Inflammatory macrophage (primary cell): ENCODE measurements around the gene GGTLC3.
A peak's percentile ranks its signal among the peaks of the same experiment; 100 is the strongest.
"Not testable (repeated sequence)": the region's sequence is repeated elsewhere in the genome, so short reads cannot be mapped to it uniquely, and the experiment has no call there.

Source experiments
- DNase-seq, 2 donors: peaks; one replicate each; pipeline ENCODE4 v3.0.0-alpha.2; 2020 to 2022
- total RNA-seq, 18 experiments: gene quantifications; one replicate each; lab custom pipeline; 2026; ENCODE audit warnings: mixed read lengths in 6 of 18, inconsistent platforms in 2 of 18; lab: John Stamatoyannopoulos, UW

Gene GGTLC3
- total RNA-seq, result 0 reads per million in 18 experiments

GRCh38 chr22:18518061-18518460, at the start of gene GGTLC3:
GGTLC3 (minus strand) TSS chr22:18518161; CDS start chr22:18517897, 264 bp downstream.
- not testable (repeated sequence) for DNase-seq

- DNase-seq, result not testable (repeated sequence)
Measured at GRCh38 chr22:18560099-18560974, 42.4 kb upstream of the GGTLC3 start.

GRCh38 chr22:18558939-18559338, 41.0 kb upstream of the GGTLC3 start:
- not testable (repeated sequence) for DNase-seq

- not testable (repeated sequence) for DNase-seq
Measured at GRCh38 chr22:18558516-18558915, 40.6 kb upstream of the GGTLC3 start.

- not testable (repeated sequence) for DNase-seq
Measured at GRCh38 chr22:18554280-18555256, 36.6 kb upstream of the GGTLC3 start.

GRCh38 chr22:18552839-18553597, 35.1 kb upstream of the GGTLC3 start:
- DNase-seq, result not testable (repeated sequence)

- not testable (repeated sequence) for DNase-seq
Measured at GRCh38 chr22:18551046-18551445, 33.1 kb upstream of the GGTLC3 start.

- DNase-seq, result peak in 1 of 2 donors; percentile 2
Measured at GRCh38 chr22:18549458-18550179, 31.7 kb upstream of the GGTLC3 start.

GRCh38 chr22:18544615-18545014, 26.7 kb upstream of the GGTLC3 start:
- not testable (repeated sequence) for DNase-seq

- DNase-seq, result not testable (repeated sequence)
Measured at GRCh38 chr22:18543400-18543799, 25.4 kb upstream of the GGTLC3 start.

- DNase-seq, result not testable (repeated sequence)
Measured at GRCh38 chr22:18539994-18540393, 22.0 kb upstream of the GGTLC3 start.

GRCh38 chr22:18534315-18534714, 16.4 kb upstream of the GGTLC3 start:
- DNase-seq, result not testable (repeated sequence)

- DNase-seq, result not testable (repeated sequence)
Measured at GRCh38 chr22:18533633-18534032, 15.7 kb upstream of the GGTLC3 start.

- DNase-seq, result not testable (repeated sequence)
Measured at GRCh38 chr22:18529416-18530145, 11.6 kb upstream of the GGTLC3 start.

GRCh38 chr22:18528597-18529415, 10.8 kb upstream of the GGTLC3 start:
- DNase-seq, result peak; percentile 23 to 92

- DNase-seq, result not testable (repeated sequence)
Measured at GRCh38 chr22:18527752-18528596, 10.0 kb upstream of the GGTLC3 start, which contains the start of gene TMEM191B. TMEM191B (plus strand) TSS chr22:18527802; CDS start chr22:18527981, 179 bp downstream.

- not testable (repeated sequence) for DNase-seq
Measured at GRCh38 chr22:18523328-18523727, 5.4 kb upstream of the GGTLC3 start.

- not testable (repeated sequence) for DNase-seq
Measured at GRCh38 chr22:18522762-18523161, 4.8 kb upstream of the GGTLC3 start.
